Upper lobe of left lung (tissue), 4 donors: ENCODE measurements around the gene XPNPEP3.

Source experiments
- POLR2A ChIP-seq, 4 donors: fragments of 450-650 bp; IDR thresholded peaks; one replicate each; pipeline ENCODE4 v1.5.1; 2016 to 2017; ENCODE audit warnings: antibody characterized with exemption in 4 of 4, mild to moderate bottlenecking in 2 of 4
- POLR2AphosphoS5 ChIP-seq, 2 donors: sonication (generic); formaldehyde crosslinking; IDR thresholded peaks; one replicate each; pipeline ENCODE4 v1.5.1; 2017; ENCODE audit warnings: antibody characterized with exemption in 2 of 2

DNA sequence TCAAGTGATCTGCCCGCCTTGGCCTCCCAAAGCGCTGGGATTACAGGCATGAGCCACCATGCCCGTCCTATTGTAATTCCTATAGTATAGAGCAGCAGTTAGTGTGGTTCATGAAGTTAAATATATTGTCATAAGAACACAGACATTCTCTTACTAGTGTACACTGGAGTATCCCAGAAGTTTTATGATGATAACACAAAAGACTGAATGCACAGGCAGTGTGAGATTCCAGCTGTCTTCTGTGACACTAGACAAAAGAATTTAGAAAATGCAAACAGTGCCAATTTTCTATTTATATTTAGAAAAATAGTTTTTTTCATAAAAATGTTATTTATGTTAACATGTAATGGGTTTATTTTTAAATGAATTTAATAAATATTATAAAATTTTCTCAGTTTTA is 54.8 kb downstream of the XPNPEP3 start:
- TF ChIP-seq POLR2A (IDR thresholded peaks at IDR 0.05) (no peak), POLR2AphosphoS5 (IDR thresholded peaks at IDR 0.05) (no peak)
